ENCODE results near the gene POLR3H. TPM values are rescaled to one million over a fixed set of nuclear protein-coding genes. Genes with fewer than 3 reads are reported as not detected.

Gene POLR3H
- total RNA-seq, 1 donor from 2014 or later, result 28.8 TPM

GRCh38 chr22:41488596-41489385 is 55.5 kb downstream of the POLR3H start:
- intact Hi-C loops (cut with micrococcal nuclease), result no loop called here

GRCh38 chr22:41488076-41488475 is 56.2 kb downstream of the POLR3H start:
- intact Hi-C loops (cut with micrococcal nuclease), result no loop called here

DNA sequence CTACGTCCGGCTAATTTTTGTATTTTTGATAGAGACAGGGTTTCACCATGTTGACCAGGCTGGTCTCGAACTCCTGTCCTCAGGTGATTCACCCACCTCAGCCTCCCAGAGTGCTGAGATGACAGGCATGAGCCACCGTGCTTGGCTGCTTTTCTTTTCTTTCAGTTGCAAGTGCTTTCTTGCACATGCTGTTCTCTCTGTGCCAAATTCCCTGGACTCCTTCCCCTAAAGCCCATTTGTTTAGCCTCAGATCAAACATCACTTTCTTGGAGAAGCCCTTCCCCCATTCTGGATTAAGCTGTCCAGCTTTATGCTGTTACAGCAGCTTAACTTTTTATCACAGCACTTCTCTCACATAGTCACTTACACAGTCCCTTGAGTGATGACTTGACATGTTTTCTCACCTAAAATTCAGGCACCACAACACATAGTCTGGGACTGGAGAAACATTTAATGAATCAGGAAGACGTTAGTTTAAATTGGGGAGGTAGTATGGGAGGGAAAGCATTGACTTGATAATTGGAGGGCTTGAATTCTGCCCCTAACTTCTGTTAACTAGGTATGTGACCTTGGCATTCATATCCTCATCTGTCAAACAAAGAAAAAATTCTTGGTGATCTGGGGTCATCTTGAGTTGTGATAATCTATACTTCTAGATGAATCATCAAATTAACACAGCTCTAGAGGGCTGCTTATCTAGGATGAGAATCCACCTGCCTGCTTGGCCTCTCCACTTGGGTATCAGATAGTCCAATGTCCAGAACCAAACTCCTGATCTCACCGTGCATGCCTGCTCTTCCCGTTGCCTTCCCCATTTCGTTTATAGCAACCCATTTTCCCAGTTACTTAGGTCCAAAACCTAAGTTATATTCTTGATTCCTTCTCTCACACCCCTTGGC is 57.0 kb downstream of the POLR3H start:
- intact Hi-C loops (cut with micrococcal nuclease), result no loop called here

GRCh38 chr22:41485033-41485432 is 59.2 kb downstream of the POLR3H start:
- intact Hi-C loops (cut with micrococcal nuclease), result no loop called here

DNA sequence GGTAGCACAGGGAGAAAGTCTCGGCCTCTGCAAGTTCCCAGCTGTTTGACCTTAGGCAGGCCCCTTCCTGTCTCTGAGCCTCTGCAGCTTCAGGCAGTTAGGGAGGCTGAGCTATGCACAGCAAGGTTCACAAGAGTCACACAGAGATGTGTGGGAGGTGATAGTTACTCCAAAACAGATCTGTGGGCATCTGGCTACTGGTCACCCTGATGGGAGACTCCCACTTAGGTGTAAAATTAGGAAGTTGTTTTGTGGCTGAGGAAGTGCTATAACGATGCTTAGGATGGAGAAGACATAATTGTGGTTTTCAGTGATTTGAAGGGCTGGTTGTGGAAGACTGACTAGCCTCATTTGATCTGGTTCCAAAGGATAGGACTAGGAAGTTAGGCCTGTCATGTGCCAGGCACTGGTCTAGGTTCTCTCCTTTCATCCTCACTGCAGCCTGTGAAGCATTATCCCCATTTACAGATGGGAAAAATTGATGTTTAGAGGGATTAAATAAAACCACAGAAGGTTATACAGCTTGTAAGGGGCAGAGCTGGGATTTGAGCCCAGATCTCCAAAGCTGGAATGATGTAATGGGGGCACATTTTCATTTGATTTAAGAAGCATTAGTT is 61.8 kb downstream of the POLR3H start:
- intact Hi-C loops (cut with micrococcal nuclease), result no loop called here

- intact Hi-C loops (cut with micrococcal nuclease), result no loop called here
Measured at GRCh38 chr22:41481925-41482318, 62.3 kb downstream of the POLR3H start.

- intact Hi-C loops (cut with micrococcal nuclease), result no loop called here
Measured at GRCh38 chr22:41481131-41481830, 63.0 kb downstream of the POLR3H start.

DNA sequence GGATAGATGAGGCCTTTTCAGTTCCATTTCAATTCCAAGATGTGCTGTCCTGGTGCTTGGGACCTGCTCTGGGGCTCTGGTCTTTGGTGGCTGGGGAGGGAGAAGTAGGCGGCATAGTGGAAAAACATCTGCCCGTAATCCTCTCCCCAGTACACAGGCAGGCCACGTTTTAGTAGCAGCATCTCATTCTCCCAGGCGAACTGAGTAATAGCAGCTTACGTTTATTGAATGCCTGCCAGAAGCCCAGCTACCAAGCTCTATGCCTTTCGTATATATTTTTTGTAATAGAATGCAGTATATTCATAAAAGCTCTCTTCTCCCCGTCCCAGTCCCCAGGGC is 63.9 kb downstream of the POLR3H start:
- intact Hi-C loops (cut with micrococcal nuclease), result no loop called here

DNA sequence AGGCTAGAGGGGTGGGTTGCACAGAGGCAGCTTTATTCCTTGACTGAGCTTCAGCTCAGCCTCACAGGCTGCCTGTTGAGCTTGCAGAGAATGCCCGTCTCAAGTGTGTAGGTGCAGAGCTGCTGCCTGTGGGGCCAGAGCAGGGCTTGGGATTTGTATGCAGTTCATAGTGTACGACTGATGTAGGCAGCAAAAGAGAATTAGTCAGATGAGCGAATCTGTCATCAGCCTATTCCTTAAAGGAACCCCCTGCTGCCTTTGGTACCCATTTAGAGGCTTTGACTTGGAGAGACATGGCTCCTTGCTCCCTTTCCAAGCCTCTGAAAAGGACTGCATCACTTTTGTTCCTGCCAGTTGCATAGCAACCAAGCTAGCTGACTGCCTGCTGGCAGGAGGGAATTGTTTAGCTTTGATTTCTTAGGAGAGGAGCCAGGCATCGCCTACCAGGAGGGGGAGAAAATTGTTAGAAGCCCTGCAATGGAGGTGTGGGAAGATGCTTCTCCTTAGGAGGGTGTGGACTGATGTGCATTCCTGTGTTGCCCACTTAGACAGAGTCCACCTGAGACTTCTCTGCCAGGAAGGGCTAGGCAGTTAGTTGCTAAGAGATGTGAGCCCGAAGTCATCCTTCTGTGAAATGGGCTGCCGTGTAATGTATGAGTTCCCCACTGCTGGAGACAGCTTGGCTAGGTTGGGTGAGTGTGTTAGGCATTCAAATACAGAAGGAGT is 64.4 kb downstream of the POLR3H start:
- intact Hi-C loops (cut with micrococcal nuclease), result no loop called here

DNA sequence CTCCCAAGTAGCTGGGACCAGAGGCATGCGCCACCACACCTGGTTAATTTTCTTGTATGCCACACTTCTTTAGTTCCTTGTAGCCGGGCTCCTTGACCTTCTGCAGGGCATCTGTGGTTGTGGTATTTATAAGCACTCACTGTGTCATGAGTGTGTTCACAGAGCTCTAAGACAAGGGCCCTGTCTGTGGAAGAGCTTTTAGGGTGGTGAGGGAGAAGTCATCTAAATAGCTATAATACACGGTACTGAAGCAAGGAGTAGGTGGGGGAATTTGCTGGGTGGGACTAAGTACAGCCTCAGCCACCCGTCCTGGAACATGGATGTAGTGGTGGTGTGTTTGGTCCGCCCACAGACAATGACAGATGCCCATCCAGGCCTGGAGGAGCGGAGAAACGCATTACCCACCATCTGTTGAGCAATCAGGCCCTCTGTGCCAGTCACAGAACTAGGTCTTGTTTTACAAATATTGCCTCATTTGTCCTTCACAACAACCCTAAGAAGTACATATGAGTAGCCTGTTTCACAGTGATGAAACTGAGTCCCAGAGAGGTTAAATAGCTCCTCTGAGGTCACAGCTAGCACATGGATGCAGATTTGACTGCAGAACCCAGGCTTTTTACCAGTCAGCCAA is 65.3 kb downstream of the POLR3H start:
- intact Hi-C loops (cut with micrococcal nuclease), result no loop called here

DNA sequence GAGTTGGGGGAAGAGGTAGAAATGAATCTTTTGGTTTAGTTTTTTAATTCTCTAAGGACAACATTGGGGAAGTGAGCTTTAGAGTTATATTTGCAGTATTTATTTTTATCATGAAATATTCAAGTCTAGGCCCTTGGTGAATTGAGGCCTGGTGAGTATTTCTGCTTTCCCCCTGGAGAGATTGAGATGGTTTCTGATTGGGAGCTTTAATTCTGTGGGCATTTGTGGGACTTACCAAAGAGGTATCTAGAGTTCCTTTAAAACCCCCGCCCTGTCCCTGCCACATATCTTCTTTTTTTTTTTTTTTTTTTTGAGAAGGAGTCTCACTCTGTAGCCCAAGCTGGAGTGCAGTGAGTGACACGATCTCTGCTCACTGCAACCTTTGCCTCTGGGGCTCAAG is 65.8 kb downstream of the POLR3H start:
- intact Hi-C loops (cut with micrococcal nuclease), result no loop called here

Other genes with a start within 250 kb of the POLR3H start
- 77.1 and 80.4 TPM in 2 replicates for gene ZC3H7B, start 242.9 kb downstream of the POLR3H start, total RNA-seq
- 3.8 and 4.4 TPM in 2 replicates for gene TEF, start 162.5 kb downstream of the POLR3H start, total RNA-seq
- 41.1 and 41.2 TPM in 2 replicates for gene TOB2, start 97.7 kb downstream of the POLR3H start, total RNA-seq
- gene PHF5A, start 75.8 kb downstream of the POLR3H start, total RNA-seq, result 51.5 and 59.9 TPM in 2 replicates
- 86.4 and 90.1 TPM in 2 replicates for gene ACO2, start 75.4 kb downstream of the POLR3H start, total RNA-seq
- gene CSDC2, start 16.5 kb upstream of the POLR3H start, total RNA-seq, result not detected in 2 replicates
- gene PMM1, start 45.4 kb upstream of the POLR3H start, total RNA-seq, result 26.3 and 26.7 TPM in 2 replicates
- gene DESI1, start 76.6 kb upstream of the POLR3H start, total RNA-seq, result 60.2 and 60.8 TPM in 2 replicates
- gene XRCC6, start 76.8 kb upstream of the POLR3H start, total RNA-seq, result 275 and 279 TPM in 2 replicates
- gene SNU13, start 144.4 kb upstream of the POLR3H start, total RNA-seq, result 177 and 181 TPM in 2 replicates
- 35.5 and 43.5 TPM in 2 replicates for gene MEI1, start 155.0 kb upstream of the POLR3H start, total RNA-seq